WTC11 (cell line): ENCODE results near the gene TP73. TPM values are rescaled to one million over a fixed set of nuclear protein-coding genes. Genes with fewer than 3 reads are reported as not detected.

Experiments used
- ATAC-seq: fragments of 200-7000 bp; cut with Tn5 transposase; 2 replicates; pipeline ENCODE4 v1.10.0; 2021; ENCODE audit warnings: mild to moderate bottlenecking, moderate library complexity
- CTCF ChIA-PET: fragments of 300-600 bp; sonication (Branson Sonifier 250); formaldehyde crosslinking; loops from one replicate; lab custom pipeline; 2021; ENCODE audit warnings: antibody characterized with exemption; lab: Charles Lee
- POLR2A ChIA-PET: fragments of 350-600 bp; sonication (Branson Sonifier 250); formaldehyde crosslinking; loops from one replicate; lab custom pipeline; 2021; ENCODE audit warnings: antibody characterized with exemption; lab: Charles Lee
- DNase-seq: peaks from one replicate; pipeline ENCODE4 v3.0.0; 2021; ENCODE audit warnings: low spot score
- H3K27ac Mint-ChIP-seq: 2 replicates; pipeline ENCODE4 v1.8.0; 2021; ENCODE audit warnings: mixed read lengths
- H3K27me3 Mint-ChIP-seq: 2 replicates; pipeline ENCODE4 v1.8.0; 2021; ENCODE audit warnings: low read depth, mild to moderate bottlenecking, moderate library complexity, mixed read lengths
- H3K36me3 Mint-ChIP-seq: 2 replicates; pipeline ENCODE4 v1.8.0; 2021; ENCODE audit warnings: mixed read lengths
- H3K4me1 Mint-ChIP-seq: 2 replicates; pipeline ENCODE4 v1.8.0; 2022; ENCODE audit warnings: mixed read lengths
- H3K4me3 Mint-ChIP-seq: 2 replicates; pipeline ENCODE4 v1.8.0; 2021; ENCODE audit warnings: mild to moderate bottlenecking, moderate library complexity, mixed read lengths
- H3K9me3 Mint-ChIP-seq: 2 replicates; pipeline ENCODE4 v1.8.0; 2021; ENCODE audit warnings: mixed read lengths
- AR ChIP-seq: fragments of 250-450 bp; sonication (Bioruptor Pico); IDR thresholded peaks from 2 replicates; pipeline ENCODE4 v1.9.0; 2021; ENCODE audit warnings: mild to moderate bottlenecking
- ATF1 ChIP-seq: sonication (generic); formaldehyde crosslinking; IDR thresholded peaks from 2 replicates; pipeline ENCODE4 v1.8.1; 2023; ENCODE audit warnings: mild to moderate bottlenecking, moderate library complexity, missing genetic modification reagents
- CDX4 ChIP-seq: fragments of 250-450 bp; sonication (Bioruptor Pico); IDR thresholded peaks from 2 replicates; pipeline ENCODE4 v1.9.0; 2021; ENCODE audit warnings: moderate library complexity, mild to moderate bottlenecking, inconsistent platforms, borderline replicate concordance
- ELF4 ChIP-seq: sonication (generic); formaldehyde crosslinking; IDR thresholded peaks from 2 replicates; pipeline ENCODE4 v1.8.1; 2022; ENCODE audit warnings: low read depth, mild to moderate bottlenecking, moderate library complexity, missing genetic modification reagents
- FOXJ3 ChIP-seq: sonication (generic); formaldehyde crosslinking; IDR thresholded peaks from 2 replicates; pipeline ENCODE4 v1.9.0; 2021; ENCODE audit warnings: missing genetic modification reagents, mild to moderate bottlenecking, borderline replicate concordance
- IRF2 ChIP-seq: sonication (generic); formaldehyde crosslinking; IDR thresholded peaks from 2 replicates; pipeline ENCODE4 v1.8.0; 2022; ENCODE audit warnings: low read depth, missing genetic modification reagents, borderline replicate concordance
- NFE2L1 ChIP-seq: sonication (generic); formaldehyde crosslinking; IDR thresholded peaks from 2 replicates; pipeline ENCODE4 v1.8.1; 2023; ENCODE audit warnings: missing genetic modification reagents
- NR3C1 ChIP-seq: sonication (generic); formaldehyde crosslinking; conservative IDR thresholded peaks from 2 replicates; pipeline ENCODE4 v1.8.1; 2023; ENCODE audit warnings: low read depth, mild to moderate bottlenecking, missing genetic modification reagents
- USF2 ChIP-seq: sonication (generic); formaldehyde crosslinking; IDR thresholded peaks from 2 replicates; pipeline ENCODE4 v1.8.1; 2023; ENCODE audit warnings: mild to moderate bottlenecking, missing genetic modification reagents, moderate library complexity
- ZBTB21 ChIP-seq: sonication (generic); formaldehyde crosslinking; IDR thresholded peaks from 2 replicates; pipeline ENCODE4 v1.8.1; 2023; ENCODE audit warnings: mild to moderate bottlenecking, missing genetic modification reagents, borderline replicate concordance
- ZMAT4 ChIP-seq: fragments of 250-450 bp; sonication (Bioruptor Pico); IDR thresholded peaks from 2 replicates; pipeline ENCODE4 v1.9.0; 2021; ENCODE audit warnings: mild to moderate bottlenecking
- ZNF263 ChIP-seq: sonication (generic); formaldehyde crosslinking; IDR thresholded peaks from 2 replicates; pipeline ENCODE4 v1.8.1; 2022; ENCODE audit warnings: low read depth, mild to moderate bottlenecking, moderate library complexity, missing genetic modification reagents
- ZNF281 ChIP-seq: sonication (generic); formaldehyde crosslinking; IDR thresholded peaks from 2 replicates; pipeline ENCODE4 v1.8.0; 2023; ENCODE audit warnings: mild to moderate bottlenecking, missing genetic modification reagents
- ZNF317 ChIP-seq: sonication (generic); formaldehyde crosslinking; IDR thresholded peaks from 2 replicates; pipeline ENCODE4 v1.8.1; 2023; ENCODE audit warnings: low read depth, mild to moderate bottlenecking, moderate library complexity, missing genetic modification reagents, borderline replicate concordance
- ZNF512 ChIP-seq: sonication (generic); formaldehyde crosslinking; IDR thresholded peaks from 2 replicates; pipeline ENCODE4 v1.8.1; 2022; ENCODE audit warnings: missing genetic modification reagents, borderline replicate concordance
- total RNA-seq: library from RNA; stranded (reverse); gene quantifications from 3 replicates; pipeline ENCODE4 v1.2.3, GENCODE V29; 2021
- TF ChIP-seq, protein P1 (sequence below): sonication (generic); formaldehyde crosslinking; IDR thresholded peaks from 2 replicates; pipeline ENCODE4 v1.8.1; 2022; ENCODE audit warnings: low read depth, missing genetic modification reagents, borderline replicate concordance
- TF ChIP-seq, protein P2 (sequence below): sonication (generic); formaldehyde crosslinking; IDR thresholded peaks from 2 replicates; pipeline ENCODE4 v1.8.1; 2023; ENCODE audit warnings: mild to moderate bottlenecking, missing genetic modification reagents, moderate library complexity
- TF ChIP-seq, protein P3 (sequence below): fragments of 250-450 bp; sonication (Bioruptor Pico); IDR thresholded peaks from 2 replicates; pipeline ENCODE4 v1.8.0; 2021; ENCODE audit warnings: mild to moderate bottlenecking
- TF ChIP-seq, protein P4 (sequence below): sonication (generic); formaldehyde crosslinking; IDR thresholded peaks from 2 replicates; pipeline ENCODE4 v1.8.1; 2023; ENCODE audit warnings: mild to moderate bottlenecking, moderate library complexity, missing genetic modification reagents

The TP73 gene
- total RNA-seq, 1 experiment from 2014 or later, result 5.7 TPM

DNA sequence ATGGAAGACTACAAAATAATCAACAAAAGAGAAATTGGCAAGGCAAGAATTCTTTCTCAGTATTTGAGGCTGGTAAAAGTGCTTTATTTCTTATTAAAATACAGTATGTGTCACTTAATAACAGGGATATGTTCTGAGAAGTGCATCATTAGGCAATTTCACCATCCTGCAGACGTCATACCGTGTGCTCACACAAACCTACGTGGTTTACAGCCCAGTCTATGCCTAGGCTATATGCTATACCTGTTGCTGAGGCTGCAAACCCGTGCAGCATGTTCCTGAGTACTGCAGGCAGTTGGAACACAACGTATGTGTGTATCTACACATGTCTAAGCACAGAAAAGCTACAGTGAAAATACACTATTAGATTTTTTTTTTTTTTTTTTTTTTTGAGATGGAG, 97.2 kb downstream of the TP73 start:
- H3K4me1 Mint-ChIP-seq, result peaks cover 19% of the 10 kb centered on the region
- POLR2A ChIA-PET, result no interaction called here
- no peak for DNase-seq
- CTCF ChIA-PET, result no interaction called here
- H3K4me3 Mint-ChIP-seq, result no peak overlapping the region
- H3K9me3 Mint-ChIP-seq, result no peaks in the 10 kb centered on the region
- TF ChIP-seq, protein P1, sequence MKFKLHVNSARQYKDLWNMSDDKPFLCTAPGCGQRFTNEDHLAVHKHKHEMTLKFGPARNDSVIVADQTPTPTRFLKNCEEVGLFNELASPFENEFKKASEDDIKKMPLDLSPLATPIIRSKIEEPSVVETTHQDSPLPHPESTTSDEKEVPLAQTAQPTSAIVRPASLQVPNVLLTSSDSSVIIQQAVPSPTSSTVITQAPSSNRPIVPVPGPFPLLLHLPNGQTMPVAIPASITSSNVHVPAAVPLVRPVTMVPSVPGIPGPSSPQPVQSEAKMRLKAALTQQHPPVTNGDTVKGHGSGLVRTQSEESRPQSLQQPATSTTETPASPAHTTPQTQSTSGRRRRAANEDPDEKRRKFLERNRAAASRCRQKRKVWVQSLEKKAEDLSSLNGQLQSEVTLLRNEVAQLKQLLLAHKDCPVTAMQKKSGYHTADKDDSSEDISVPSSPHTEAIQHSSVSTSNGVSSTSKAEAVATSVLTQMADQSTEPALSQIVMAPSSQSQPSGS (CRISPR knock-in tag), result no peak
- TF ChIP-seq NR3C1 (CRISPR knock-in tag) (no peak), ZNF263 (CRISPR knock-in tag) (no peak), NFE2L1 (CRISPR knock-in tag) (no peak), ZNF281 (no peak), ZMAT4 (no peak), AR (CRISPR knock-in tag) (no peak), USF2 (no peak), FOXJ3 (CRISPR knock-in tag) (no peak), ATF1 (CRISPR knock-in tag) (no peak), ELF4 (no peak)
- TF ChIP-seq, protein P2, sequence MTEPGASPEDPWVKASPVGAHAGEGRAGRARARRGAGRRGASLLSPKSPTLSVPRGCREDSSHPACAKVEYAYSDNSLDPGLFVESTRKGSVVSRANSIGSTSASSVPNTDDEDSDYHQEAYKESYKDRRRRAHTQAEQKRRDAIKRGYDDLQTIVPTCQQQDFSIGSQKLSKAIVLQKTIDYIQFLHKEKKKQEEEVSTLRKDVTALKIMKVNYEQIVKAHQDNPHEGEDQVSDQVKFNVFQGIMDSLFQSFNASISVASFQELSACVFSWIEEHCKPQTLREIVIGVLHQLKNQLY, result no peak
- TF ChIP-seq, all 79 proteins: peak for 0
- H3K27me3 Mint-ChIP-seq, result peaks cover 12% of the 10 kb centered on the region
- no peak for ATAC-seq
- H3K27ac Mint-ChIP-seq, result no peak overlapping the region
- peaks cover 1% of the 10 kb centered on the region; the same call in 1 of the 2 replicates for H3K36me3 Mint-ChIP-seq

DNA sequence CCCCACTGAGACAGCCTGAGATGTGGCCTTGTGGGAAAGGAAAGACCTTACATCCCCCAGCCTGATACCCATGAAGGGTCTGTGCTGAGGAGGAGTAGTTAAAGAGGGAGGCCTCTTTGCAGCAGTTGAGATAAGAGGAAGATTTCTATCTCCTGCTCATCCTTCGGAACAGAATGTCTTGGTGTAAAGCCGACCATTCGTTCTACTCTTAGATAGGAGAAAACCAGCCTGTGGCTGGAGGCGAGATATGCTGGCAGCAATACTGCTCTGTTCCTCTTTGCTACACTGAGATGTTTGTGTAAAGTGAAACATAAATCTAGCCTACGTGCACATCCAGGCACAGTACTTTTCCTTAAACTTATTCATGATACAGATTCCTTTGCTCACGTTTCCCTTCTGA, 98.4 kb downstream of the TP73 start:
- H3K9me3 Mint-ChIP-seq, result no peaks in the 10 kb centered on the region
- ATAC-seq (no peak), DNase-seq (no peak)
- H3K27me3 Mint-ChIP-seq, result peaks cover 12% of the 10 kb centered on the region
- peaks cover 8% of the 10 kb centered on the region for H3K4me1 Mint-ChIP-seq
- no peak overlapping the region for H3K27ac Mint-ChIP-seq
- POLR2A ChIA-PET, result no interaction called here
- no peak overlapping the region for H3K4me3 Mint-ChIP-seq
- no peaks in the 10 kb centered on the region for H3K36me3 Mint-ChIP-seq
- CTCF ChIA-PET, result no interaction called here
- TF ChIP-seq ZNF317 (CRISPR knock-in tag) (no peak), ZNF512 (no peak), IRF2 (no peak), ZBTB21 (CRISPR knock-in tag) (no peak), CDX4 (CRISPR knock-in tag) (no peak)
- TF ChIP-seq, protein P3, sequence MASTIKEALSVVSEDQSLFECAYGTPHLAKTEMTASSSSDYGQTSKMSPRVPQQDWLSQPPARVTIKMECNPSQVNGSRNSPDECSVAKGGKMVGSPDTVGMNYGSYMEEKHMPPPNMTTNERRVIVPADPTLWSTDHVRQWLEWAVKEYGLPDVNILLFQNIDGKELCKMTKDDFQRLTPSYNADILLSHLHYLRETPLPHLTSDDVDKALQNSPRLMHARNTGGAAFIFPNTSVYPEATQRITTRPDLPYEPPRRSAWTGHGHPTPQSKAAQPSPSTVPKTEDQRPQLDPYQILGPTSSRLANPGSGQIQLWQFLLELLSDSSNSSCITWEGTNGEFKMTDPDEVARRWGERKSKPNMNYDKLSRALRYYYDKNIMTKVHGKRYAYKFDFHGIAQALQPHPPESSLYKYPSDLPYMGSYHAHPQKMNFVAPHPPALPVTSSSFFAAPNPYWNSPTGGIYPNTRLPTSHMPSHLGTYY (CRISPR knock-in tag), result no peak
- TF ChIP-seq, protein P4, sequence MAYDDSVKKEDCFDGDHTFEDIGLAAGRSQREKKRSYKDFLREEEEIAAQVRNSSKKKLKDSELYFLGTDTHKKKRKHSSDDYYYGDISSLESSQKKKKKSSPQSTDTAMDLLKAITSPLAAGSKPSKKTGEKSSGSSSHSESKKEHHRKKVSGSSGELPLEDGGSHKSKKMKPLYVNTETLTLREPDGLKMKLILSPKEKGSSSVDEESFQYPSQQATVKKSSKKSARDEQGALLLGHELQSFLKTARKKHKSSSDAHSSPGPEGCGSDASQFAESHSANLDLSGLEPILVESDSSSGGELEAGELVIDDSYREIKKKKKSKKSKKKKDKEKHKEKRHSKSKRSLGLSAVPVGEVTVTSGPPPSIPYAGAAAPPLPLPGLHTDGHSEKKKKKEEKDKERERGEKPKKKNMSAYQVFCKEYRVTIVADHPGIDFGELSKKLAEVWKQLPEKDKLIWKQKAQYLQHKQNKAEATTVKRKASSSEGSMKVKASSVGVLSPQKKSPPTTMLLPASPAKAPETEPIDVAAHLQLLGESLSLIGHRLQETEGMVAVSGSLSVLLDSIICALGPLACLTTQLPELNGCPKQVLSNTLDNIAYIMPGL (CRISPR knock-in tag), result no peak
